HL-60 (cell line): ENCODE data around the gene IFITM5.

ENCODE experiments used
- DNase-seq, 2 experiments: peaks; one replicate each; pipeline ENCODE4 v3.0.0-alpha.2; 2010 to 2020; ENCODE audit warnings: low read depth in 1 of 2, low spot score in 1 of 2
- H3K27ac ChIP-seq: fragments of 250-450 bp; sonication (Bioruptor Pico); replicated peaks from 2 replicates; pipeline ENCODE4 v1.5.1; 2020; ENCODE audit warnings: mild to moderate bottlenecking, moderate library complexity
- H3K27me3 ChIP-seq: fragments of 250-450 bp; sonication (Bioruptor Pico); 2 replicates; pipeline ENCODE4 v1.5.1; 2021; ENCODE audit warnings: mild to moderate bottlenecking, moderate library complexity; ENCODE audit not compliant: insufficient read depth, poor library complexity, severe bottlenecking
- H3K4me3 ChIP-seq: replicated peaks from 2 replicates; pipeline ENCODE4 v1.5.1; 2011; ENCODE audit warnings: mild to moderate bottlenecking, control low read depth, low read length; ENCODE audit not compliant: insufficient read depth
- CTCF ChIP-seq: IDR thresholded peaks from one replicate; pipeline ENCODE4 v1.5.1; 2011; ENCODE audit warnings: low read length, control low read depth, inconsistent platforms; ENCODE audit not compliant: insufficient read depth
- GABPA ChIP-seq: IDR thresholded peaks from 2 replicates; pipeline ENCODE4 v1.6.1; 2012; ENCODE audit warnings: low read depth
- POLR2AphosphoS5 ChIP-seq: IDR thresholded peaks from 2 replicates; pipeline ENCODE4 v1.6.1; 2012; ENCODE audit warnings: low read depth
- REST ChIP-seq: IDR thresholded peaks from 2 replicates; pipeline ENCODE4 v1.6.1; 2012; ENCODE audit warnings: low read depth; ENCODE audit not compliant: insufficient replicate concordance
- SPI1 ChIP-seq: IDR thresholded peaks from 2 replicates; pipeline ENCODE4 v1.6.1; 2012; ENCODE audit warnings: low read depth, mild to moderate bottlenecking, borderline replicate concordance

IFITM5 gene

GRCh38 chr11:306645-307371, 7.5 kb upstream of the IFITM5 start:
- TF ChIP-seq CTCF (no peak), SPI1 (no peak), GABPA (no peak), REST (no peak), POLR2AphosphoS5 (no peak)
- no peak overlapping the region for H3K27ac ChIP-seq
- H3K27me3 ChIP-seq = no peaks in the 10 kb centered on the region
- no peak for DNase-seq
- no peak overlapping the region for H3K4me3 ChIP-seq

- TF ChIP-seq REST = no peak
- TF ChIP-seq GABPA = no peak
- DNase-seq = no peak
- Histone ChIP-seq H3K27ac (no peak overlapping the region), H3K4me3 (no peak overlapping the region), H3K27me3 (no peaks in the 10 kb centered on the region)
These were observed 6.5 kb upstream of the IFITM5 start for GRCh38 chr11:305844-306211.

GRCh38 chr11:304915-305843, 5.9 kb upstream of the IFITM5 start:
- peak in 1 of 2 experiments; percentile 51 for DNase-seq
- peak; percentile 28 for TF ChIP-seq CTCF
- TF ChIP-seq GABPA = no peak
- no peak for TF ChIP-seq POLR2AphosphoS5
- no peak overlapping the region for H3K4me3 ChIP-seq
- no peaks in the 10 kb centered on the region for H3K27me3 ChIP-seq
- no peak overlapping the region for H3K27ac ChIP-seq

GRCh38 chr11:304061-304506, 4.8 kb upstream of the IFITM5 start:
- no peaks in the 10 kb centered on the region for H3K27me3 ChIP-seq
- no peak for DNase-seq
- no peak overlapping the region for H3K27ac ChIP-seq
- no peak for TF ChIP-seq REST
- TF ChIP-seq GABPA = no peak
- TF ChIP-seq CTCF = no peak
- TF ChIP-seq POLR2AphosphoS5 = no peak
- TF ChIP-seq SPI1 = no peak
- no peak overlapping the region for H3K4me3 ChIP-seq
